GDM1 (cell line): ENCODE data around the gene SPATA2L.
"Not testable (repeated sequence)": the region's sequence is repeated elsewhere in the genome, so short reads cannot be mapped to it uniquely, and the experiment has no call there.

Experiments used
- DNase-seq: peaks from one replicate; lab custom pipeline; 2025; lab: John Stamatoyannopoulos, UW

The SPATA2L gene

GRCh38 chr16:89707695-89708094 is 6.2 kb upstream of the SPATA2L start:
- no peak for DNase-seq

- no peak for DNase-seq
Measured at GRCh38 chr16:89706518-89707260, 5.2 kb upstream of the SPATA2L start.

- no peak for DNase-seq
Measured at GRCh38 chr16:89705006-89705405, 3.5 kb upstream of the SPATA2L start.

GRCh38 chr16:89704281-89704680 is 2.8 kb upstream of the SPATA2L start:
- no peak for DNase-seq

GRCh38 chr16:89700649-89701424 is 668 bp downstream of the SPATA2L start:
- no peak for DNase-seq

- peak; percentile 89 for DNase-seq
Measured at GRCh38 chr16:89700100-89700648, 1.3 kb downstream of the SPATA2L start.

GRCh38 chr16:89699629-89700099 is 1.8 kb downstream of the SPATA2L start:
- not testable (repeated sequence) for DNase-seq

GRCh38 chr16:89698717-89699116 is 2.8 kb downstream of the SPATA2L start:
- not testable (repeated sequence) for DNase-seq

GRCh38 chr16:89697616-89698331 is 3.7 kb downstream of the SPATA2L start:
- no peak for DNase-seq

GRCh38 chr16:89697161-89697615 is 4.3 kb downstream of the SPATA2L start:
- no peak for DNase-seq

- no peak for DNase-seq
Measured at GRCh38 chr16:89696670-89697128, 4.8 kb downstream of the SPATA2L start.

GRCh38 chr16:89695875-89696669 is 5.4 kb downstream of the SPATA2L start:
- DNase-seq: no peak

GRCh38 chr16:89695086-89695874 is 6.2 kb downstream of the SPATA2L start:
- DNase-seq: no peak

GRCh38 chr16:89694784-89695085 is 6.8 kb downstream of the SPATA2L start:
- DNase-seq: not testable (repeated sequence)

GRCh38 chr16:89693931-89694783 is 7.3 kb downstream of the SPATA2L start:
- no peak for DNase-seq

GRCh38 chr16:89693289-89693731 is 8.2 kb downstream of the SPATA2L start:
- no peak for DNase-seq

GRCh38 chr16:89691986-89692569 is 9.4 kb downstream of the SPATA2L start:
- DNase-seq: no peak

- DNase-seq: no peak
Measured at GRCh38 chr16:89691231-89691985, 10.1 kb downstream of the SPATA2L start.
